Measurements from ENCODE around the gene SSH3.
A peak's percentile ranks its signal among the peaks of the same experiment; 100 is the strongest.

Gene SSH3

GRCh38 chr11:67269401-67270255 is 33.7 kb upstream of the SSH3 start:
- TF ChIP-seq CTCF (IDR thresholded peaks at IDR 0.05): no peak
- peak overlapping the region; percentile 99 for H3K27ac ChIP-seq
- no peaks in the 10 kb centered on the region for H3K9me3 ChIP-seq
- peaks cover 34% of the 10 kb centered on the region for H3K36me3 ChIP-seq
- H3K27me3 ChIP-seq: no peaks in the 10 kb centered on the region
- peak overlapping the region; percentile 95 to 97 for H3K4me3 ChIP-seq (ENCODE audit: low read depth in 1 of 2, low read length in 1 of 2)
- peaks cover 75 to 83% of the 10 kb centered on the region in 2 experiments for H3K4me1 ChIP-seq (ENCODE audit: control insufficient read depth in 1 of 2, insufficient read depth in 1 of 2, low read depth in 1 of 2, low read length in 1 of 2)

GRCh38 chr11:67270256-67271204 is 32.8 kb upstream of the SSH3 start:
- peak overlapping the region; percentile 99 for H3K27ac ChIP-seq
- no peak for TF ChIP-seq CTCF (IDR thresholded peaks at IDR 0.05)
- H3K27me3 ChIP-seq: no peaks in the 10 kb centered on the region
- H3K4me3 ChIP-seq (ENCODE audit: low read depth in 1 of 2, low read length in 1 of 2): peak overlapping the region; percentile 95 to 97
- peaks cover 81 to 90% of the 10 kb centered on the region in 2 experiments for H3K4me1 ChIP-seq (ENCODE audit: control insufficient read depth in 1 of 2, insufficient read depth in 1 of 2, low read depth in 1 of 2, low read length in 1 of 2)
- H3K36me3 ChIP-seq: peaks cover 40% of the 10 kb centered on the region
- H3K9me3 ChIP-seq: no peaks in the 10 kb centered on the region

- Histone ChIP-seq H3K4me1 (ENCODE audit: control insufficient read depth in 1 of 2, insufficient read depth in 1 of 2, low read depth in 1 of 2, low read length in 1 of 2) (peaks cover 82 to 91% of the 10 kb centered on the region in 2 experiments), H3K27me3 (no peaks in the 10 kb centered on the region), H3K4me3 (ENCODE audit: low read depth in 1 of 2, low read length in 1 of 2) (peak overlapping the region; percentile 95 to 97), H3K27ac (peak overlapping the region; percentile 99), H3K9me3 (no peaks in the 10 kb centered on the region), H3K36me3 (peaks cover 40% of the 10 kb centered on the region)
- TF ChIP-seq CTCF (IDR thresholded peaks at IDR 0.05): no peak
Measured at GRCh38 chr11:67271205-67271540, 32.2 kb upstream of the SSH3 start.

- Histone ChIP-seq H3K27ac (peak overlapping the region; percentile 99), H3K27me3 (no peaks in the 10 kb centered on the region), H3K4me3 (ENCODE audit: low read depth in 1 of 2, low read length in 1 of 2) (peak overlapping the region; percentile 95 to 97), H3K36me3 (peaks cover 40% of the 10 kb centered on the region), H3K9me3 (no peaks in the 10 kb centered on the region), H3K4me1 (ENCODE audit: control insufficient read depth in 1 of 2, insufficient read depth in 1 of 2, low read depth in 1 of 2, low read length in 1 of 2) (peaks cover 87 to 97% of the 10 kb centered on the region in 2 experiments)
- TF ChIP-seq CTCF (IDR thresholded peaks at IDR 0.05): no peak
Measured at GRCh38 chr11:67271541-67272284, 31.6 kb upstream of the SSH3 start.

Data from neutrophil (primary cell).